ENCODE data around the gene SSH2. TPM values are rescaled to one million over a fixed set of nuclear protein-coding genes. Genes with fewer than 3 reads are reported as not detected.
"Not testable (repeated sequence)": the region's sequence is repeated elsewhere in the genome, so short reads cannot be mapped to it uniquely, and the experiment has no call there.

SSH2 gene
- total and polyA plus RNA-seq, 2 donors from 2014 or later: 19.7 to 62.5 TPM

- TF ChIP-seq CTCF (IDR thresholded peaks at IDR 0.05; ENCODE audit: borderline replicate concordance, extremely low read depth, insufficient read depth): no peak
- Histone ChIP-seq H3K27ac (ENCODE audit: low read depth in 2 of 2, low read length in 2 of 2) (no peak overlapping the region), H3K27me3 (ENCODE audit: control insufficient read depth, insufficient read depth, low read length) (no peaks in the 10 kb centered on the region), H3K4me3 (ENCODE audit: low read length in 3 of 3) (no peak overlapping the region), H3K9me3 (ENCODE audit: control insufficient read depth in 2 of 3, insufficient read depth in 1 of 3, low read length in 3 of 3) (no peaks in the 10 kb centered on the region), H3K36me3 (ENCODE audit: control insufficient read depth in 2 of 3, insufficient read depth in 3 of 3, low read length in 3 of 3) (no peaks in the 10 kb centered on the region), H3K4me1 (ENCODE audit: control insufficient read depth in 2 of 3, insufficient read depth in 2 of 3, low read depth in 1 of 3, low read length in 3 of 3) (no peaks in the 10 kb centered on the region), H3K9ac (ENCODE audit: low read length in 3 of 3) (no peak overlapping the region)
- no peak for FAIRE-seq
- DNase-seq: no peak
- intact Hi-C loops (cut with DNase I): no loop called here
These were observed 67.9 kb downstream of the SSH2 start for GRCh38 chr17:29862127-29862526.

GRCh38 chr17:29859445-29859844, 70.6 kb downstream of the SSH2 start:
- H3K27ac ChIP-seq (ENCODE audit: low read depth in 2 of 2, low read length in 2 of 2); intact Hi-C loops (cut with DNase I); H3K27me3 ChIP-seq (ENCODE audit: control insufficient read depth, insufficient read depth, low read length); H3K9ac ChIP-seq (ENCODE audit: low read length in 3 of 3); DNase-seq; H3K4me3 ChIP-seq (ENCODE audit: low read length in 3 of 3); H3K36me3 ChIP-seq (ENCODE audit: control insufficient read depth in 2 of 3, insufficient read depth in 3 of 3, low read length in 3 of 3); FAIRE-seq; H3K9me3 ChIP-seq (ENCODE audit: control insufficient read depth in 2 of 3, insufficient read depth in 1 of 3, low read length in 3 of 3); H3K4me1 ChIP-seq (ENCODE audit: control insufficient read depth in 2 of 3, insufficient read depth in 2 of 3, low read depth in 1 of 3, low read length in 3 of 3): not testable (repeated sequence)

GRCh38 chr17:29857823-29858222, 72.2 kb downstream of the SSH2 start:
- intact Hi-C loops (cut with DNase I): no loop called here
- Histone ChIP-seq H3K9me3 (ENCODE audit: control insufficient read depth in 2 of 3, insufficient read depth in 1 of 3, low read length in 3 of 3) (no peaks in the 10 kb centered on the region), H3K9ac (ENCODE audit: low read length in 3 of 3) (no peak overlapping the region), H3K27me3 (ENCODE audit: control insufficient read depth, insufficient read depth, low read length) (no peaks in the 10 kb centered on the region), H3K4me1 (ENCODE audit: control insufficient read depth in 2 of 3, insufficient read depth in 2 of 3, low read depth in 1 of 3, low read length in 3 of 3) (no peaks in the 10 kb centered on the region), H3K36me3 (ENCODE audit: control insufficient read depth in 2 of 3, insufficient read depth in 3 of 3, low read length in 3 of 3) (no peaks in the 10 kb centered on the region), H3K27ac (ENCODE audit: low read depth in 2 of 2, low read length in 2 of 2) (no peak overlapping the region), H3K4me3 (ENCODE audit: low read length in 3 of 3) (no peak overlapping the region)
- TF ChIP-seq CTCF (IDR thresholded peaks at IDR 0.05; ENCODE audit: borderline replicate concordance, extremely low read depth, insufficient read depth): no peak
- no peak for FAIRE-seq
- no peak for DNase-seq

- H3K4me1 ChIP-seq (ENCODE audit: control insufficient read depth in 2 of 3, insufficient read depth in 2 of 3, low read depth in 1 of 3, low read length in 3 of 3); H3K27ac ChIP-seq (ENCODE audit: low read depth in 2 of 2, low read length in 2 of 2); H3K36me3 ChIP-seq (ENCODE audit: control insufficient read depth in 2 of 3, insufficient read depth in 3 of 3, low read length in 3 of 3); DNase-seq; FAIRE-seq; H3K9me3 ChIP-seq (ENCODE audit: control insufficient read depth in 2 of 3, insufficient read depth in 1 of 3, low read length in 3 of 3); H3K9ac ChIP-seq (ENCODE audit: low read length in 3 of 3); H3K4me3 ChIP-seq (ENCODE audit: low read length in 3 of 3); H3K27me3 ChIP-seq (ENCODE audit: control insufficient read depth, insufficient read depth, low read length); intact Hi-C loops (cut with DNase I): not testable (repeated sequence)
These were observed 72.9 kb downstream of the SSH2 start for GRCh38 chr17:29857105-29857504.

GRCh38 chr17:29855686-29856085, 74.3 kb downstream of the SSH2 start:
- Histone ChIP-seq H3K9ac (ENCODE audit: low read length in 3 of 3) (no peak overlapping the region), H3K27ac (ENCODE audit: low read depth in 2 of 2, low read length in 2 of 2) (no peak overlapping the region), H3K27me3 (ENCODE audit: control insufficient read depth, insufficient read depth, low read length) (no peaks in the 10 kb centered on the region), H3K4me3 (ENCODE audit: low read length in 3 of 3) (no peak overlapping the region), H3K9me3 (ENCODE audit: control insufficient read depth in 2 of 3, insufficient read depth in 1 of 3, low read length in 3 of 3) (no peaks in the 10 kb centered on the region), H3K36me3 (ENCODE audit: control insufficient read depth in 2 of 3, insufficient read depth in 3 of 3, low read length in 3 of 3) (no peaks in the 10 kb centered on the region), H3K4me1 (ENCODE audit: control insufficient read depth in 2 of 3, insufficient read depth in 2 of 3, low read depth in 1 of 3, low read length in 3 of 3) (no peaks in the 10 kb centered on the region)
- intact Hi-C loops (cut with DNase I): no loop called here
- no peak for DNase-seq
- no peak for FAIRE-seq
- no peak for TF ChIP-seq CTCF (IDR thresholded peaks at IDR 0.05; ENCODE audit: borderline replicate concordance, extremely low read depth, insufficient read depth)

Measured in kidney (tissue), 14 donors.